ENCODE data around the gene MICAL2. TPM values are rescaled to one million over a fixed set of nuclear protein-coding genes. Genes with fewer than 3 reads are reported as not detected.

Gene MICAL2
- total and polyA plus RNA-seq, 10 of the 15 experiments (the other 5 are each of a cell fraction or from before 2014, with no cell fraction given) = 0.90 to 5.6 (median 2.4) TPM

- TF ChIP-seq RAD21 (IDR thresholded peaks at IDR 0.05; ENCODE audit: insufficient read depth, low read depth, low read length) = peak; percentile 100
Observed at GRCh38 chr11:12281571-12282478, 171.4 kb downstream of the MICAL2 start (continued).

GRCh38 chr11:12282676-12283075 lies 172.3 kb downstream of the MICAL2 start:
- ATAC-seq = no peak
- Histone ChIP-seq H2AFZ (ENCODE audit: control insufficient read depth, low read depth, low read length) (no peak overlapping the region), H3K27me3 (replicated peaks in 1 of 2; ENCODE audit: control insufficient read depth in 2 of 2, insufficient read depth in 2 of 2, low read length in 1 of 2) (no peaks in the 10 kb centered on the region; a peak in 1 of 4 replicates), H3K36me3 (ENCODE audit: control insufficient read depth in 2 of 2, insufficient read depth in 2 of 2, low read length in 1 of 2) (no peaks in the 10 kb centered on the region), H3K9ac (ENCODE audit: control insufficient read depth, insufficient read depth, low read length) (no peak overlapping the region), H4K20me1 (ENCODE audit: control insufficient read depth, insufficient read depth) (no peaks in the 10 kb centered on the region), H3K79me2 (ENCODE audit: control insufficient read depth, insufficient read depth, low read length) (no peaks in the 10 kb centered on the region), H3K27ac (ENCODE audit: control insufficient read depth, insufficient read depth) (no peak overlapping the region), H3K4me1 (ENCODE audit: control insufficient read depth, insufficient read depth, low read length) (no peaks in the 10 kb centered on the region), H3K4me2 (ENCODE audit: control insufficient read depth, insufficient read depth) (no peak overlapping the region), H3K4me3 (no peak overlapping the region), H3K9me3 (replicated peaks; ENCODE audit: control insufficient read depth, insufficient read depth, low read length) (no peaks in the 10 kb centered on the region)
- ChIA-PET SMC1A (ENCODE audit: uncharacterized antibody, unreplicated experiment) (interaction anchor here (0.6 to 3.6 kb wide), 8 partner anchors 49 to 237 kb away, joined by 3 to 43 read pairs (median 4); no protein-coding TSS in a partner anchor), CTCF (interaction anchor here (0.7 to 16.7 kb wide), 13 partner anchors 10 to 483 kb away, joined by 3 to 214 read pairs (median 4); no protein-coding TSS in a partner anchor), POLR2A (no interaction called here), RAD21 (ENCODE audit: unreplicated experiment) (interaction anchor here (1.1 to 4.6 kb wide), 5 partner anchors 12 to 492 kb away, joined by 3 to 59 read pairs (median 15); no protein-coding TSS in a partner anchor)
- in situ Hi-C loops (cut with MboI) = loop anchor here (5.0 to 25.0 kb wide), 2 partner anchors 235 to 495 kb away; no protein-coding TSS in a partner anchor
- no peak for FAIRE-seq
- BruUV-seq (replicated peaks) = no TSS peak
- intact Hi-C loops (cut with micrococcal nuclease; ENCODE audit: unreplicated experiment) = loop anchor here (1.0 to 5.0 kb wide), 3 partner anchors 46 to 235 kb away; no protein-coding TSS in a partner anchor
- DNase-seq (ENCODE audit: low read depth, low spot score) = no peak
- 5% methylated on average over 6 of the region's 6 CpGs for WGBS (ENCODE audit: insufficient coverage, insufficient replicate concordance, low lambda C conversion rate, missing lambda C conversion rate)
- no peak for TF ChIP-seq ZNF622 (IDR thresholded peaks at IDR 0.05)
- no peak for TF ChIP-seq NFYB (IDR thresholded peaks at IDR 0.05; ENCODE audit: insufficient read depth, low read depth, low read length)
- TF ChIP-seq EZH2 (IDR thresholded peaks at IDR 0.05; ENCODE audit: borderline replicate concordance, control insufficient read depth, low read depth, low read length) = no peak
- no peak for TF ChIP-seq ATF7 (IDR thresholded peaks at IDR 0.05; ENCODE audit: low read depth)
- no peak for TF ChIP-seq TARDBP (IDR thresholded peaks at IDR 0.05; ENCODE audit: borderline replicate concordance)
- TF ChIP-seq SP1 (IDR thresholded peaks at IDR 0.05; ENCODE audit: low read depth, low read length) = no peak
- no peak for TF ChIP-seq NR2F1 (conservative IDR thresholded peaks at IDR 0.05)
- no peak for TF ChIP-seq E2F8 (IDR thresholded peaks at IDR 0.05; ENCODE audit: low read depth, partially characterized antibody)
- TF ChIP-seq EP300 (IDR thresholded peaks at IDR 0.05; ENCODE audit: borderline replicate concordance in 1 of 2, control insufficient read depth in 1 of 2, low read depth in 2 of 2, low read length in 2 of 2) = no peak
- no peak for TF ChIP-seq ZZZ3 (IDR thresholded peaks at IDR 0.05; ENCODE audit: control insufficient read depth, insufficient read length, low read depth)
- TF ChIP-seq CREM (IDR thresholded peaks at IDR 0.05; ENCODE audit: low read depth) = no peak
- no peak for TF ChIP-seq BACH1 (IDR thresholded peaks at IDR 0.05; ENCODE audit: borderline replicate concordance)
- no peak for TF ChIP-seq POU2F2 (IDR thresholded peaks at IDR 0.05; ENCODE audit: borderline replicate concordance, low read depth, low read length)
- TF ChIP-seq ZBTB11 (CRISPR knock-in tag; IDR thresholded peaks at IDR 0.05) = no peak
